GM06990 (cell line): ENCODE measurements around the gene RPL36AL.

Experiments used
- DNase-seq: peaks from one replicate; pipeline ENCODE4 v3.0.0-alpha.2; 2011; ENCODE audit not compliant: insufficient read length; ENCODE audit errors: extremely low read depth
- H3K27me3 ChIP-seq: replicated peaks from 2 replicates; pipeline ENCODE4 v1.6.0; 2011; ENCODE audit warnings: low read length; ENCODE audit not compliant: control insufficient read depth, insufficient read depth
- H3K36me3 ChIP-seq: 2 replicates; pipeline ENCODE4 v1.5.1; 2011; ENCODE audit warnings: low read length; ENCODE audit not compliant: control insufficient read depth, insufficient read depth
- H3K4me3 ChIP-seq: replicated peaks from 2 replicates; pipeline ENCODE4 v1.5.1; 2011; ENCODE audit warnings: low read depth, mild to moderate bottlenecking, control low read depth, low read length
- CTCF ChIP-seq: IDR thresholded peaks from 2 replicates; pipeline ENCODE4 v1.5.1; 2011; ENCODE audit warnings: low read length, control low read depth, mild to moderate bottlenecking, inconsistent platforms; ENCODE audit not compliant: insufficient read depth, poor library complexity, severe bottlenecking

The RPL36AL gene

GRCh38 chr14:49633640-49634546, 13.5 kb upstream of the RPL36AL start:
- DNase-seq, result peak; percentile 96
- peaks cover 3% of the 10 kb centered on the region for H3K36me3 ChIP-seq
- peak overlapping the region; percentile 94 for H3K4me3 ChIP-seq
- no peaks in the 10 kb centered on the region for H3K27me3 ChIP-seq
- peak; percentile 87 for TF ChIP-seq CTCF

GRCh38 chr14:49623941-49624839, 3.8 kb upstream of the RPL36AL start:
- no peaks in the 10 kb centered on the region for H3K36me3 ChIP-seq
- H3K4me3 ChIP-seq, result peak overlapping the region; percentile 95
- DNase-seq, result peak; percentile 51
- no peak for TF ChIP-seq CTCF
- H3K27me3 ChIP-seq, result no peaks in the 10 kb centered on the region

- H3K27me3 ChIP-seq, result no peaks in the 10 kb centered on the region
- peak overlapping the region; percentile 95 for H3K4me3 ChIP-seq
- TF ChIP-seq CTCF, result no peak
- H3K36me3 ChIP-seq, result no peaks in the 10 kb centered on the region
- no peak for DNase-seq
Observed at GRCh38 chr14:49623387-49623786, 3.0 kb upstream of the RPL36AL start.

GRCh38 chr14:49622022-49622607, 1.7 kb upstream of the RPL36AL start:
- no peak for TF ChIP-seq CTCF
- no peak for DNase-seq
- Histone ChIP-seq H3K4me3 (peak overlapping the region; percentile 95), H3K27me3 (no peaks in the 10 kb centered on the region), H3K36me3 (no peaks in the 10 kb centered on the region)

- TF ChIP-seq CTCF, result no peak
- H3K27me3 ChIP-seq, result no peaks in the 10 kb centered on the region
- no peaks in the 10 kb centered on the region for H3K36me3 ChIP-seq
- peak overlapping the region; percentile 95 for H3K4me3 ChIP-seq
- peak; percentile 82 for DNase-seq
Observed at GRCh38 chr14:49621114-49621881, 872 bp upstream of the RPL36AL start.
